A549 (cell line): ENCODE measurements around the gene CMTM1.

Experiments
- CEBPB ChIP-seq, 2 experiments: fragments of >200 bp in 1 of 2; sonication (Bioruptor Twin) in 1 of 2; formaldehyde crosslinking in 1 of 2; IDR thresholded peaks; 2 replicates each; pipeline ENCODE4 v1.6.1; 2012 to 2016
- CTCF ChIP-seq: fragments of >200 bp; sonication (Bioruptor Twin); formaldehyde crosslinking; IDR thresholded peaks from 3 replicates; pipeline ENCODE4 v1.5.1; 2016
- E2F6 ChIP-seq: IDR thresholded peaks from 2 replicates; pipeline ENCODE4 v1.6.1; 2012; ENCODE audit warnings: low read depth, borderline replicate concordance
- JUNB ChIP-seq: fragments of >200 bp; sonication (Bioruptor Twin); formaldehyde crosslinking; IDR thresholded peaks from 2 replicates; pipeline ENCODE4 v1.6.1; 2016
- MAFK ChIP-seq: fragments of 450-650 bp; IDR thresholded peaks from 2 replicates; pipeline ENCODE4 v1.6.1; 2014; ENCODE audit not compliant: partially characterized antibody
- MYC ChIP-seq: IDR thresholded peaks from 2 replicates; pipeline ENCODE4 v1.6.1; 2012; ENCODE audit warnings: mild to moderate bottlenecking, inconsistent platforms, low read length, improper control_type of control experiment, borderline replicate concordance
- POLR2A ChIP-seq: IDR thresholded peaks from 2 replicates; pipeline ENCODE4 v1.6.1; 2012; ENCODE audit warnings: mild to moderate bottlenecking, low read length
- RCOR1 ChIP-seq: fragments of 150-350 bp; IDR thresholded peaks from 2 replicates; pipeline ENCODE4 v1.6.1; 2014; ENCODE audit warnings: antibody characterized with exemption, low read length, low read depth
- RFX5 ChIP-seq: fragments of 450-650 bp; IDR thresholded peaks from 2 replicates; pipeline ENCODE4 v1.7.1; 2014; ENCODE audit warnings: antibody characterized with exemption, mild to moderate bottlenecking, moderate library complexity
- SMC3 ChIP-seq: fragments of >200 bp; sonication (Bioruptor Twin); formaldehyde crosslinking; IDR thresholded peaks from 3 replicates; pipeline ENCODE4 v1.6.1; 2018; ENCODE audit warnings: inconsistent platforms
- USF2 ChIP-seq: fragments of 450-650 bp; IDR thresholded peaks from 2 replicates; pipeline ENCODE4 v1.6.1; 2014; ENCODE audit warnings: antibody characterized with exemption

GRCh38 chr16:66619534-66620428 is 53.5 kb downstream of the CMTM1 start:
- no peak for TF ChIP-seq MYC
- no peak for TF ChIP-seq E2F6
- TF ChIP-seq POLR2A = no peak
- no peak for TF ChIP-seq USF2
- no peak for TF ChIP-seq CTCF
- no peak for TF ChIP-seq JUNB
- no peak for TF ChIP-seq SMC3
- no peak for TF ChIP-seq CEBPB (IDR thresholded peaks at IDR 0.05)
- no peak for TF ChIP-seq RFX5
- no peak for TF ChIP-seq MAFK
- TF ChIP-seq RCOR1 = no peak
